ENCODE results near the gene ZNF585A.

GRCh38 chr19:37136111-37136510 lies 36.4 kb downstream of the ZNF585A start:
- TF ChIP-seq CTCF (IDR thresholded peaks at IDR 0.05) (no peak), POLR2A (IDR thresholded peaks at IDR 0.05) (no peak)
